ENCODE measurements around the gene TBXAS1.

- no peak for TF ChIP-seq EZH2 (IDR thresholded peaks at IDR 0.05)
- no peak for TF ChIP-seq POLR2AphosphoS5 (IDR thresholded peaks at IDR 0.05; ENCODE audit: borderline replicate concordance, low read depth, low read length)
- no peak for TF ChIP-seq FOXP2 (optimal IDR thresholded peaks at IDR 0.05; ENCODE audit: control extremely low read depth, extremely low read length, insufficient read depth)
Observed at GRCh38 chr7:139930286-139930965, 101.4 kb downstream of the TBXAS1 start.

Data from SK-N-MC (cell line).